ENCODE results near the gene C17orf75.

DNA sequence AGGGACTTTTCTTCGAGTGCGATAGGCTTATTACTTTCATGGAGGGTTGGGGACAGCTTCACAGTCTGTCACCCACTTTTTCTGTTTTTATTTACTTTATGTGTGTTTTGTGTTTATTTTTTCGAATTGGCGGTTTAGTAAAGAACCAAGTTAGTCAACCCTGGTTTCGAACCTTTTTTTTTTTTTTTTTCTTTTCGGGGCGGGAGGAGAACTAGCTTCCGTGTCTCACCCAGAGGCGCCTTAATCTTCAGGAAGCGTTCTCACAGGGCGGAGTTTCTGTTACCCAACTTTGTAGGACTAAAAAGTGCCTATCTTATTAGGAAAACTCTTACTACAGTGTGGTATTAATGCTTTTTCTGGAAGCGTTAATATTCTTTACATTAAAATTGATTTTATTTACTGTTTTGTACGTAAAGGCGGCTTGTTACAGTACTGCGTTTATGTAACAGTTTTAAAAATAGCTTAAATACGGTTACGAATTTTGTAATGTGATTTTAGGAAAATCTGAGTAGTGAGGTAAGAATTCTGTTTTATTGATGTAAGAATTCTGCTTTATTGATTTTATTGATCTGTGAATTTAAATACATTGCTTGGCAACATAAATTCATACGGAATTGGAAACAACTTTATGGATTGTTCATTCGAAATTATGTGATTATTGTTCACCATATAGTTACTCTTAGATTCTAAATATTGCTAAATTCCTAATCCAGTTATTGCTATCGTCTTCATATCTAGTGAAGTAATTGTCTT, 8.9 kb upstream of the C17orf75 start:
- TF ChIP-seq SP1 (IDR thresholded peaks at IDR 0.05) (no peak), BHLHE40 (IDR thresholded peaks at IDR 0.05; ENCODE audit: borderline replicate concordance) (no peak), CTBP1 (IDR thresholded peaks at IDR 0.05; ENCODE audit: borderline replicate concordance) (no peak), SUZ12 (IDR thresholded peaks at IDR 0.05) (no peak), HDGF (IDR thresholded peaks at IDR 0.05; ENCODE audit: borderline replicate concordance) (no peak), FOXM1 (IDR thresholded peaks at IDR 0.05; ENCODE audit: borderline replicate concordance) (no peak), LEF1 (IDR thresholded peaks at IDR 0.05; ENCODE audit: borderline replicate concordance) (no peak), ZNF384 (IDR thresholded peaks at IDR 0.05) (peak; percentile 90), ELF4 (IDR thresholded peaks at IDR 0.05) (no peak), NFRKB (IDR thresholded peaks at IDR 0.05) (no peak), FOXK2 (IDR thresholded peaks at IDR 0.05) (no peak), FOXA1 (IDR thresholded peaks at IDR 0.05) (no peak)
- TF ChIP-seq, protein P1, sequence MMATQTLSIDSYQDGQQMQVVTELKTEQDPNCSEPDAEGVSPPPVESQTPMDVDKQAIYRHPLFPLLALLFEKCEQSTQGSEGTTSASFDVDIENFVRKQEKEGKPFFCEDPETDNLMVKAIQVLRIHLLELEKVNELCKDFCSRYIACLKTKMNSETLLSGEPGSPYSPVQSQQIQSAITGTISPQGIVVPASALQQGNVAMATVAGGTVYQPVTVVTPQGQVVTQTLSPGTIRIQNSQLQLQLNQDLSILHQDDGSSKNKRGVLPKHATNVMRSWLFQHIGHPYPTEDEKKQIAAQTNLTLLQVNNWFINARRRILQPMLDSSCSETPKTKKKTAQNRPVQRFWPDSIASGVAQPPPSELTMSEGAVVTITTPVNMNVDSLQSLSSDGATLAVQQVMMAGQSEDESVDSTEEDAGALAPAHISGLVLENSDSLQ (IDR thresholded peaks at IDR 0.05) = no peak
